Panc1 (cell line): Measurements from ENCODE around the gene CXCR6.

Experiments used
- POLR2AphosphoS5 ChIP-seq: IDR thresholded peaks from 2 replicates; pipeline ENCODE4 v1.6.1; 2012; ENCODE audit warnings: mild to moderate bottlenecking, low read depth, low read length, moderate library complexity
- REST ChIP-seq, 2 experiments: IDR thresholded peaks; 2 replicates each; pipeline ENCODE4 v1.6.1; 2011 to 2012; ENCODE audit warnings: low read depth in 2 of 2, control low read depth in 1 of 2, low read length in 1 of 2, mild to moderate bottlenecking in 1 of 2, moderate library complexity in 1 of 2; ENCODE audit not compliant: insufficient read depth in 1 of 2
- TF ChIP-seq, protein P1 (sequence below): fragments of 450-650 bp; IDR thresholded peaks from 2 replicates; pipeline ENCODE4 v1.5.1; 2017; ENCODE audit warnings: mild to moderate bottlenecking

DNA sequence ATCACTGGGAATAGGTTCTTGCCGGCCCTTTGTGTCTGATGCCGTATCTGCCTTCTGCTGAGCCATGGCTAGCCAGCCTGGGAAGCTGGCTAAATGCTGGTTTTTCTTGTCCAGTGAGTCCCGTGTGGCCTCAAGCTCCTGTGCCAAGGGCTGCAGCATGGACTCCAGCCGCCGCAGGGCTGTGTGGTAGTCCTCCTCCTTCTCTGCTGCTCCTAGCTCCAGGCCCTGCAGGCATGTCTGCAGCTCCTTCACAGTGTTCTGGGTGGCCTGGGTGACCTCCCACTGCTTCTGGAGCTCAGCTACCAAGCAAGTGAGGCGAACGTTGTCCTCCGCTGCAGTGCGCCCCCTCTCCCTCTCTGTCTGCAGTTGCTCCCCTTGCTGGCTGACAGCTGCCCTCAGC lies 24.9 kb downstream of the CXCR6 start:
- TF ChIP-seq, protein P1, sequence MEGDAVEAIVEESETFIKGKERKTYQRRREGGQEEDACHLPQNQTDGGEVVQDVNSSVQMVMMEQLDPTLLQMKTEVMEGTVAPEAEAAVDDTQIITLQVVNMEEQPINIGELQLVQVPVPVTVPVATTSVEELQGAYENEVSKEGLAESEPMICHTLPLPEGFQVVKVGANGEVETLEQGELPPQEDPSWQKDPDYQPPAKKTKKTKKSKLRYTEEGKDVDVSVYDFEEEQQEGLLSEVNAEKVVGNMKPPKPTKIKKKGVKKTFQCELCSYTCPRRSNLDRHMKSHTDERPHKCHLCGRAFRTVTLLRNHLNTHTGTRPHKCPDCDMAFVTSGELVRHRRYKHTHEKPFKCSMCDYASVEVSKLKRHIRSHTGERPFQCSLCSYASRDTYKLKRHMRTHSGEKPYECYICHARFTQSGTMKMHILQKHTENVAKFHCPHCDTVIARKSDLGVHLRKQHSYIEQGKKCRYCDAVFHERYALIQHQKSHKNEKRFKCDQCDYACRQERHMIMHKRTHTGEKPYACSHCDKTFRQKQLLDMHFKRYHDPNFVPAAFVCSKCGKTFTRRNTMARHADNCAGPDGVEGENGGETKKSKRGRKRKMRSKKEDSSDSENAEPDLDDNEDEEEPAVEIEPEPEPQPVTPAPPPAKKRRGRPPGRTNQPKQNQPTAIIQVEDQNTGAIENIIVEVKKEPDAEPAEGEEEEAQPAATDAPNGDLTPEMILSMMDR: no peak
- TF ChIP-seq REST (IDR thresholded peaks at IDR 0.05; ENCODE audit: insufficient read depth in 1 of 2, low read depth in 2 of 2, low read length in 1 of 2) (no peak), POLR2AphosphoS5 (no peak)
